C1 segment of cervical spinal cord (tissue), 14 donors: Measurements from ENCODE around the gene MACROD2.
A peak's percentile ranks its signal among the peaks of the same experiment; 100 is the strongest.

ENCODE experiments used
- DNase-seq, 14 donors: peaks; one replicate each; lab custom pipeline; 2025; lab: John Stamatoyannopoulos, UW

Gene MACROD2

DNA sequence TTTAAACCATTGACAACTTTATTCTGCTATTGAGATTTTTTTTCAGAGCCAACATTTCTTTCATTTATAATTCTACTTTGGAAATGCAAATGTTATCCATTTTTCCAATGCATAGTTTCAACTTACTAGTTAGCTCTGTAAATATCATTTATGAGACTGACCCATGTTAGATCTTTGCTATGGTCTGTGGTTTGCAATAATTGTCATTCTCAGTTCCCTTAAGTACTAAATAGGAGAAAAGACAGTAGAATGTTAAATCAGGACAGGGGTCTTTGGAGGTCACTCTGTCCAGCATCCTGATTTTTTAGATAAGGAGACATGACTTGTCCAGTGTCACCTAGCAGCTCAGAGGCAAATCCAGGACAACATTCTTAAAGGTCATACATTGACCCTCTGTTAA, 864.3 kb downstream of the MACROD2 start:
- no peak for DNase-seq

DNA sequence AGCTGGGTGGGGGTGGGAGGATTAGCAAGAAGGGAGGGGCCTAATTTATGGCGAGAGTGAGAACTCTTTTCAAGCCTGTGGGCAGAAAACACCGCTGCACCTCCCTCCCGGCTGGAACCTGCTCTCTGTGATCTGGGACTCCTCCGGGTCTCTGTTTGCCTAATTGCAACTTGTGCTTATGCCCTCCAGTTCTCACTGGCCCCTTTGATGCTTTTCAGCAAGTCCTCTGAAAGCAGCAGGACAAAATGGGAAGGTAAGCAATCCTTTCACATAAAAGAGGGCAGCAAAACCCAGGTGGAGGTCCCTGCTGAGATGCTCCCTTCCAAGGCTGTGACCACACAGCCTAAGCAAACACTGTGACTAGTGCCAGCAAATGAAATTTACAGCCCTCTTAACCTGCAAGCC, 865.1 kb downstream of the MACROD2 start:
- DNase-seq, result peak in 1 of 14 donors; percentile 86

DNA sequence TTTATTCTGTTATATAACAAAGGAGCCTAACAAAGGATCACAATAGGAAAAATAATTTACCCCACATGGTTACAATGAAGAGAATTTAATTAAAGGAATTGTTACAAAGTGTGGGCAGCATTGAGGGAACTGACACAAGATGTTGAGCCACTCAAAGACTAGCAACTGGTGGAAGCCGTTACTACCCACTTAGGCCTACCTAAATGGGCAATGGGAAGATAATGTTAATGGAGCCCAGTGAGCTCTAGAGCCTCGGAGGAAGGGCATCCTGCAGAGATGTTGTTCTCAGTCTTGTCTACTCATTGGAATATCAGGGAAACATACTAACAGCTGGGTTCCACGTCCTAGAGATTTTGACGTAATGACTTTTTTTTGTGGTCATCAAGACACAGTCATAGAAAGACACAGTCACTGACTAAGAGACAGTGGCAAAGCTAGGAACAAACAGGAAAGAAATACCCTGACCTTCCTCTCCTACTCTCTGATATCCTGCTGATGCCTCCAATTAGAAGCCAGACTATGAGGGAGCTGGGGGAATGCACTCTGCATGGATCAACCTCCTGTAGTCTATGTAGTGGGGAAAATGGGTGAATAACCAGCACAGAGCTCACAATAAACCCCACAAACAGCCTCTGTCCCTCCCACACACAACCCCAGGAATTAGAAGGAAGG, 865.8 kb downstream of the MACROD2 start:
- no peak for DNase-seq

DNA sequence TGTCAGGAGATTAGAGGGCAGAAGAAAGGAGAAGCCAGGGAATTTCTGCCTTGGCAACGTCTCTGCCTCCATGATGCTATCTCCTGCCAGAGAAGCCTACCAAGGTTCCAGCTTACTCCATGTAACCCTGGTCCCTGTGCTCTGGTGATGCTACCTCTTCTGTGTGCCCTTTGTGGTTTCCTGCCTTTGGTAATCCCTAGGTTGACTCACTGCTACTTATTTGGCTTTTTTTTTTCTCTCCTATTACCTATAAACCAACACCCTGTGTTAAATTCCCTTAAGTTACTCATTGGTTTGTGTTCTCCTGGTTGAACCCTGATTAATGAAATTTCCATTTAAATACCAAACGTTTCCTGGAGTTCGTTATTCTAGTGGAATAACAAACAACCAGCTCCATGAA, 869.9 kb downstream of the MACROD2 start:
- no peak for DNase-seq

DNA sequence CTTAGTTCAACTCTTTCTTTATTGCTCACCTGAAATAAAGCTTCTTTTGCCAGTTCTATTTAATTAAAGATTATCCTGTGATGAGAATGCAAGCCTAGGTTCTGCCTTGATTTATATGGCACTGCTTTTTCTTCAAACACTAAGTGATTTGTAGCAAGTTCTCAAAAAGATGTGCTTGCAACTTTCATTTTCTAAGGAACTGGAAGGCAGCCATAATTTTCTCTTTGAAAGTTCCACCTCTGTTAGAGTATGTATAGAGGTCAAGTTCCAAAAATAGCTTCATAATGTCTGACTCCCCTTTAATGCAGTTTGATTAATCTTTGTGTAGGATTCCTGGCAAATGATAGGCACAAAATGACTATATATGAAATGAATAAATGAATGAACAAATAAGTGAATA, 870.4 kb downstream of the MACROD2 start:
- peak in 1 of 14 donors; percentile 10 for DNase-seq

DNA sequence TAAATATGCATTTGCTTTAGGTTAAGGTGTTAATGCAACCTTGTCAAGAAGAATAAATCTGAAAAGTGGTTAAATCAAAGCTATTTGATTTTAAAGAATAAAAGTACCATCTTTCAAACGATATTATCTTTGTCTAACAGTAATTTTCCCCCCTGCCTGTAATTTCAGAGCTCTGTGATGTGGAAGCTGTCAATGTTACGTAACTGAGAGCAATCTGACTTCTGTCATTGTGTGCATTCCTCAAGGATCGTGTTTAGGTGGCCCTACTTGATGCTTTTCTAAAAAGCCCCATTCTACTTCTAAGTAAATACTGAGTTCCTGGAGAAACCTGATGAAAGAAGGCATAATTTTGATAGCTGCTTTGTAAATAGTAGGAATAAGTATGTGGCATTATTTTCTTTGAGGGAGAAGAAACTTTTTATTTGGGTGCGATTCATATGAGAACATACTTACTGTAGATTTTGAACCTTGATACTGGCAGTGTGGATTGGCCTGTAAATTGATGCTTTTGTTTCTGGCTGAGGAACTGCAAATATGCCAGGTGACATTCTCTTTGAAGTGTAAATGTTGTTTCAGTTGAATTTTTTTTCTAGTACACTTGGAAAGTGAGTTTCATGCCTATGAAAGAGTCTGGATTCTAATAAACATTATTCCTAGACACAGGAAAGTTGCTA, 871.7 kb downstream of the MACROD2 start:
- DNase-seq, result peak in 1 of 14 donors; percentile 22

DNA sequence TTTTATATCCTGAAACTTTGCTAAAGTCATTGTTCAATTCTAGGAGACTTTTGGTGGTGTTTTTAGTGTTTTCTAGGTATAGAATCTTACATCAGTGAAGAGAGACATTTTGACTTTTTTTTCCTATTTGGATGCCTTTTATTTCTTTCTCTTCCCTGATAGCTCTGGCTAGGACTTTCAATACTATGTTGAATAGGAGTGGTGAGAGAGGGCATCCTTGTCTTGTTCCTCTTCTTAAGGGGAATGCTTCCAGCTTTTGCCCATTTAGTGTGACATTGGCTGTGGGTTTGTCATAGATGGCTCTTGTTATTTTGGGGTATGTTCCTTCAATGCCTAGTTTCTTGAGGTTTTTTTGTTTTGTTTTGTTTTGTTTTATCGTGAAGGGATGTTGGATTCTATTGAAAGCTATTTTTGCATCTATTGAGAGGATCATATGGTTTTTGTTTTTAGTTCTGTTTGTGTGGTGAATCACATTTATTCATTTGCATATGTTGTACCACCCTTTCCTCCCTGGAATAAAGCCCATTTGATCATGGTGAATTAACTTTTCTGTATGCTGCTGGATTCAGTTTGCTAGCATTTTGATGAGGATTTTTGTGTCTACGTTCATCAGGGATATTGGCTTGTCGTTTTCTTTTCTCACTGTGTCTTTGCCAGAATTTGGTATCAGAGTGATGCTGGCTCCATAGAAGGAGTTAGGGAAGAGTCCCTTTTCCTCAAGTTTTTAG, 882.1 kb downstream of the MACROD2 start:
- no peak for DNase-seq

DNA sequence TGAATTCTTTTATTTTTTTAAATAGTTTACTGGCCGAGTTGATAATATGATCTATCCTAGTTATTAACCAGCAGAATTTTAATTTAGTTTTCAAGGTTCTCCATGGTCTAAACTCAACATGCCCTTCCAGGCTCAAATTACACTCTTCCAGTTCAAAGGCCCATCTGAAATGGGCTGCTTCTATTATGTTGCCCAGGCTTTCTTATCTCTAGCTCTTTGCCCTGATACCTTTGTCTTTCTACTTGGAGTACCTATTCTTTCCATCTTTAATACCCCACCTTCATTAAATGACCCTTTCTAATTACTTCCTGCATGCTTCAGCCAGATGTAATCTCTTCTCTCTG, 883.3 kb downstream of the MACROD2 start:
- DNase-seq, result no peak

DNA sequence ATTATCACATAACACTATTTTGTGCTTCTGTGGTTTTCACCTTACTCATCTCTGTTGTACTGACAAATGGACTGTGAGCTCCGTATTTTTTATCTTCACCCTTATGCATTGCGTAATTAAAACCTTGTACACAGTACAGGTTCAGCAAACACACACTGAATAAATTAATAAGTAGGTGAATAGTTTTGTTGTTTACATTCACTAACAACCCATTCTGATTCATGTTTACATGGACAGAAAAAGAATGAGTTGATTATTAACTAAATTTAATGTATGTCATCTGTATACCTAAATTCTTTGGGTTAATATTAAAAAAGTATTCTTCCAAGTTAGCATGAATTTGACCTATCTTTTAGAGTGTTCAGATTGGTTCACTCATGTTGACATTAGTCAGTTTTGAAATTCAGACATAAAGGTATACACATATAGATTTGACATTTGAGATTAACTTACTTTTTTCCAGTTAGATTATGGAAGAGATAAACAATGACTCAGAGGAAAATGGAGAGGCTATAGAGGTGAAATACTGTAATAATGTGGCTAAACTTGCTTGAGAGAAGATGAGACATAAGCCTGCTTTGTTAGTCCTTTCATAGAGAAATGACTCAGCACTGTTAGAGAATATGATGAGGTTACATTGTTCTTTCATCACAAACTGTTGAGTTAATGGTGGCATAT, 883.8 kb downstream of the MACROD2 start:
- no peak for DNase-seq

DNA sequence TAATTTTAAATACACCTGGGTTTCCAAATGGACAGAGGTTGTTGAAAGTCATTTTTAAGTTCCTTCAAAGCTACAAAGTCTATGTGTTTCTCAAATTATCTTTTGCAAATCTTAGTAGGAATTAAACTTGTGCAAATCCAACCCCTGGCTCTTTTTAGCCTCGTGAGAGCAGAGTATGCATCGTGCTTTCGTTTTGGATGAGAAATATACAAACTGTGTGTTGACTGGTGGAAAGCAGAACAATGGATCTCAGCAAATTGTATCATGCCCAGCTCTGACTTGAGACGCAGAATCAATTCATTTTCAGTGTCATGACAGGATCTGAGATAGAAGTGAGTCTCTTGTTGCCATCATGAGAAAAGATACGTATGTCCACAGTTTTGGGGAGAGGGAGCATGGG, 884.5 kb downstream of the MACROD2 start:
- DNase-seq, result peak in 1 of 14 donors; percentile 10

DNA sequence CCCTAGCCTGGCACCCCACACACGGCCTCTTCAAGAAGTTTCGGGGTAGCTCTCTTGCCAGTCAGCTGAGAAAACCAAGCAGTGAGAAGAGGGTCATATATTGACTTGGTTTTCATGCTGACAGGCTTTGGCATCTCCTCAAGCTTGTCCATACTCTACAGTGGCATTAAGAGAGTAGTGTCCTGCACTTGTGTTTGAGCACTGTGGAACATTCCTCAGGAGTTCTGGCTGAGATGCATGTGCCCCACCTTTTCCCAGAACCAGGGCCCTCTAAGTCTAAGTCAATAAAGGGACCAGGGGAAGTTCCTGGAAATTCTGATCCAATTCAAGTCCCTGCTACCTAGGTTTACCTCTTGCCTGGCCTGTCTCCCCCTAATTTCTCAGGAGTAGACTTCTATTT, 886.2 kb downstream of the MACROD2 start:
- no peak for DNase-seq

DNA sequence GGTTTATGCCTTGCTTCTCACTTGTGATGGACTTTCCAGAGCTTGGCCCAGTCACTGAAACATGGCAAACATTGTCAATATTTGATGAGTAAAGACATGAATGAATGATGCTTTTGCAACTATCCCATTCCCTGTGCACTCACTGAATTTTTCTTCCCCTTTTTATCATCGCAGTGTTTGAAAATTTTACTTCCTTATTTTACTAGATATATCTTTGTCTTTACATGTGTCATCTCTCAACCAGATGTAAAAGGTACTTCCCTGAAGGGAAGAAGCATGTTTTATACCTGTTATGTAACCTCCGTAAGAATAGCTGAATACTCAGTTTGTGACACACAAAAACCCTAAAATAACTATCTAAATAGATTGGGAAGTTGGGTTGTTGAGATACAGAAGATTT, 886.8 kb downstream of the MACROD2 start:
- no peak for DNase-seq

DNA sequence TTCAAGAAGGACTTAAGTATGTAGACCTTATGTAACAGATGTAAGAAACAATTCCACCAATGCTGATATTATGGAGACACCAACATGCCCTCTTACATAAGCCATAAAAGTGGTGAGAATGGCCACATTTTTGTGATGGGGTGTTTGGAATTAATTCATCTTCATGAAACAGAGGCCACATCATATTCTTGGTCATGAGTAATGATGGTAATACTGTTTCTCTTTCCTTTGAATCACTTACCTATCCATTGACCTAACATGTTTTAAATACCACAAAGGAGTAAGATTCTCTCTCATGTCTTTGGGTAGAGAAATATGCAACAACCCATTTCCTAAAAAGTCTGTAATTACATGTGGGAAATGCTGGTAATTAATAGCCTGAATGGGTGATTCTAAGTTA, 887.5 kb downstream of the MACROD2 start:
- no peak for DNase-seq

DNA sequence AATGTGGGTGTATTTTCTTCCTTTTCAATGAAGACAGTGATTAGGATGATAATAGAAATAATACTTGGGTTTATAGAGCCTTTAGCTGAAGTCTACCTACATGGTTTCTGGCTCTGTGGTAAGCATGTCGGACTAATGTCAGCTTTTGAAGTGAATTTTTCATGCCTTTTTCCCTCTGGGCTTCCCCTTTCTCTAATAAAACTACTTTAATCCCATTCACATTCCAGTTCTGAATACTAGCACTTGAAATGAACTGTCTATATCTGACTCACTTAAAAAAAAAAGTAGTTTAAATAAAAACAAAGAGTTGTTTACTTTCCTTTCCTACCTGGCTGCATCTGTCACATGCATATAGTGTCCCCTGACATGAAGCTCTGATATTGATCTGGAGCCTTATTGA, 888.0 kb downstream of the MACROD2 start:
- DNase-seq, result no peak

DNA sequence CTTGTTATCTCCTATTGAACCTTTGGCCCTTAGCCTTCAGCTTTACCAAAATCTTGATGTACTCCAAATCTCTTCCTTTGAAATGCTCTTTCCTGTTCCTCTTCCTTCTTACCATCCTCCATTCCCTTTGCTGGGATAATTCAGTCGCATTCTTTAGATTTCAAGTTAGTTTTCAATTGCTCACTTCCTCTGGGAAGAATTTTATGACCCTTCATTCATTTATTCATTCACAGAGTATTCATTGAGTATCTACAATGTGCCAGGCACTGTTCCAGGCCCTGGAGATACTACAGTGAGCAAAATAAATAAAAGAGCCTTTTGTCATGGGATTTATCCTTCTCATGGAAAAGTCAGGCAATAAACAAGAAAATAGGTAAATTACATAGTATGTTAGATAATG, 890.3 kb downstream of the MACROD2 start:
- DNase-seq, result no peak

DNA sequence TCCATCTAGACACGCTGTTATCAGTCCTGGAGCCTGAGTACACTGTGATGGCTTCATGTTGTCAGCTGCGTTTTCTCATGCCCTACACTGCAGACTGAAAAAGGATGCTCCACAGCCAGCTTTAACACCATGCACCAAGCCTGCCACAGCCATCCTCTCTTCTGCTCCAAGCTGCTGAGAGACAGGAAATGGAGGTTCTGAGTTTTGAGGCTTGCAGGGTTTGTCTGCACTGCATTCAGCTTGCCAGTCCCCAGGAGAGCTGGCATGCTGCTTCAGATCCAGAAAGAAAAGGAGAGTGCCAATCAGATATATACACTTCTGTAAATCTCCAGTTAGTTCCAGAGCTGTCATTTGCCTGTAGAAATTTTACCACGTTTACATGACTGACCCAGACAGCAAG, 892.8 kb downstream of the MACROD2 start:
- DNase-seq, result peak in 1 of 14 donors; percentile 77

DNA sequence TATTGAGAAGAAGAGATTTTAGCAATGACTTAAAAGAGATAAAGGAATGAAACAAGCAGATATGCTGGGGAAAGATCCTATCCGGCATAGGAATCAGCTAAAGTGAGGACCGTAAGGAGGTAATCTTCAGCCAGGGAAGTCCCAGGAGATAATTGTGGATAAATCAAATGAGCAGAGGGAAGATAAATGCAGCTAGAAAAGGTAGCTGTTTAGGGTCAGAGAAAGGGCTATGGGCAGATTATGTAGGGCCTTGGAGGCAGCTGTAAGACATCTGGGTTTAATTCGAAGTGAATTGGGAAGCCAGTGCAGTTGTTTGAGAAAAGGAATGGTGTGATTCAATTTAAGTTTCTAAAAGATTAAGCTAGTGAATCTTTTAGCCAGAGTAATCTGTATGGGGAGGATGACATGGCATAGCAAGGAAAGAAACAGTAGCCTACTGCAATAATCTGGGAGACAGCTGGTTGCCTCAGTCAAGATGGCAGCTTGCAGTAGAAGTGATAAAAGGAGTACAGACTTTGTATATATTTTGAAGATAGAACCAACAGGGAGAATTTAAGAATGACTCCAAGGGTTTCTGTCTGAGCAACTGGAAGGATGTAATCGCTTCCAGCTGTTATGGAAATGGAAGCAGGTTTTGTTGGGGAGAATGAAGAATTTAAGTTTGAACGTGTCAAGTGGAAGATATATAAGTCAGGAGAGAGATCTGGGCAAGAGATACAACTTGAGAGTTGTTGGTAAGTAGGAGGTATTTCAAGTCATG, 894.4 kb downstream of the MACROD2 start:
- DNase-seq, result no peak

DNA sequence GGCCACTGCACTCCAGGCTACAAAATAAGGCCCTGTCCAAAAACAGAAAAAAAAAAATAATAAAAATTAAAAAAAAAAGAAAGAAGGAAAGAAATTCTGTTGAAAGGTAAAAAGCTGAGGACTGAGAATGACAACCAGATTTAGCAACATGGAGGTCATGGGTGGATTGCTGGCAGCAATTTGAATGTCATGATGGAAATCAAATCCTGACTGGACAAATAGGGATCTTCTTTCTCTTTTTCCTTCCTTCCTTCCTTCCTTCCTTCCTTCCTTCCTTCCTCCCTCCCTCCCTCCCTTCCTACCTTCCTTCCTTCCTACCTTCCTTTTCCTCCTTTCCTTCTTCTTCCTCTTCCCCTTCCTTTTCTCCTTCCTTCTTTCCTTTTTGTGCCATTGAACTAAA, 895.4 kb downstream of the MACROD2 start:
- DNase-seq, result no peak

DNA sequence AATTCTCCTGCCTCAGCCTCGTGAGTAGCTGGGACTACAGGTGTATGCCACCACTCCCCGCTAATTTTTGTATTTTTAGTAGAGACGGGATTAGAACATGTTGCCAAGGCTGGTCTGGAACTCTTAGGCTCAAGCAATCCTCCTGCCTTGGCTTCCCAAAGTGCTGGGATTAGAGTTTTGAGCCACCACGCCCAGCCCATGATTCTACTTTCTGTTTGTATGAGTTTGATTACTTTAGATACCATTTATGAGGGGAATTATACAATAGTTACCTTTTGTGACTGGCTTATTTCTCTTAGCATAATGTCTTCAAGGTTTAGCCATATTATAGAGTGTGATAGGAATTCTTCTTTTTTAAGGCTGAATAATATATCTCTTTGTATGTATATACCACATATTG, 897.5 kb downstream of the MACROD2 start:
- DNase-seq, result no peak

DNA sequence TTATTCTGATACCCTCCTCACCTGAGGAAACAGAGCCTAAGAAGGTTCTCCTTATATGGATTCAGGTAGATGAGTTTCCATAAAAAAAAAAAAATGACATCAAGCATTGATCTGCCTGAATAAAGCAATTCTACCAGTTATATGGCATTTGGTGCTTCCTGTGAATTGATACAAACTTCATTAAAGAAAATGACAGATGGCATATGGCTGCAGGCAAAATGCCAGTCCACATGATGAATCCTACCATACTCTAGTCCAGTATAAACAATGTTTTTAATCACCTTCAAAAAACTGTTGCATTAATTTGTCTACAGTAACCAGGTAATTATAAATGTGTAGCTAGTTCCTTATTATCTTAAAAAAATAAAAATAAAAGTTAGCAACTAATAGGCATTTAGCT, 901.3 kb downstream of the MACROD2 start:
- DNase-seq, result peak in 1 of 14 donors; percentile 46

DNA sequence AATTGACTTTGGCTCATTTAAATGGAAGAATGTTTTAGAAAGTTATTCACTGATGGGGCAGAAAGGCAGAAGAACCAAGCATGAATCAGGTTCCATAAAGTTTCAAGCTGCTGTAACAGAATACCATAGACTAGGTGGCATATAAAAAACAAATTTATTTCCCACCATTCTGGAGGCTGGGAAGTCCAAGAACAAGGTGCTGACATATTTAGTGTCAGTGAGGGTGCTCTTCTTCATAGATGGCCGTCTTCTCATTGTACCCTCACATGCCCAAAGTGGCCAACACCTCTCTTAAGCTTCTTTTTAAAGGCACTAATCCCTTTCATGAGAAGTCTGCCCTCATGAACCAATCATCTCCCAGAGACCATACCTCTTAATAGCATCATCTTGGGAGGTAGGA, 902.3 kb downstream of the MACROD2 start:
- no peak for DNase-seq
